ENCODE data around the gene HES1. TPM values are rescaled to one million over a fixed set of nuclear protein-coding genes. Genes with fewer than 3 reads are reported as not detected.

Gene HES1
- total RNA-seq, 6 donors from 2014 or later, result 12.6 to 43.4 (median 25.9) TPM

GRCh38 chr3:194181612-194182529 is 45.9 kb downstream of the HES1 start:
- no peaks in the 10 kb centered on the region for H3K27me3 ChIP-seq
- no peak overlapping the region for H3K4me3 ChIP-seq
- WGBS, 2 donors, result 80 to 81% methylated on average over 11 of the region's 11 CpGs
- TF ChIP-seq EP300 (IDR thresholded peaks at IDR 0.05) (no peak), POLR2AphosphoS5 (IDR thresholded peaks at IDR 0.05) (no peak), POLR2A (IDR thresholded peaks at IDR 0.05) (no peak)
- TF ChIP-seq, protein P1, sequence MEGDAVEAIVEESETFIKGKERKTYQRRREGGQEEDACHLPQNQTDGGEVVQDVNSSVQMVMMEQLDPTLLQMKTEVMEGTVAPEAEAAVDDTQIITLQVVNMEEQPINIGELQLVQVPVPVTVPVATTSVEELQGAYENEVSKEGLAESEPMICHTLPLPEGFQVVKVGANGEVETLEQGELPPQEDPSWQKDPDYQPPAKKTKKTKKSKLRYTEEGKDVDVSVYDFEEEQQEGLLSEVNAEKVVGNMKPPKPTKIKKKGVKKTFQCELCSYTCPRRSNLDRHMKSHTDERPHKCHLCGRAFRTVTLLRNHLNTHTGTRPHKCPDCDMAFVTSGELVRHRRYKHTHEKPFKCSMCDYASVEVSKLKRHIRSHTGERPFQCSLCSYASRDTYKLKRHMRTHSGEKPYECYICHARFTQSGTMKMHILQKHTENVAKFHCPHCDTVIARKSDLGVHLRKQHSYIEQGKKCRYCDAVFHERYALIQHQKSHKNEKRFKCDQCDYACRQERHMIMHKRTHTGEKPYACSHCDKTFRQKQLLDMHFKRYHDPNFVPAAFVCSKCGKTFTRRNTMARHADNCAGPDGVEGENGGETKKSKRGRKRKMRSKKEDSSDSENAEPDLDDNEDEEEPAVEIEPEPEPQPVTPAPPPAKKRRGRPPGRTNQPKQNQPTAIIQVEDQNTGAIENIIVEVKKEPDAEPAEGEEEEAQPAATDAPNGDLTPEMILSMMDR (IDR thresholded peaks at IDR 0.05), result no peak
- no peak for ATAC-seq (ENCODE audit: low FRiP score in 2 of 2)
- H3K4me1 ChIP-seq, result peaks cover 6 to 16% (median 13%) of the 10 kb centered on the region in 4 donors
- no peak overlapping the region for H3K27ac ChIP-seq
- no peaks in the 10 kb centered on the region for H3K9me3 ChIP-seq
- no peaks in the 10 kb centered on the region for H3K36me3 ChIP-seq
- DNase-seq, result no peak

- H3K4me1 ChIP-seq, result peaks cover 0 to 6% (median 3%) of the 10 kb centered on the region in 4 donors
- ATAC-seq (ENCODE audit: low FRiP score in 2 of 2), result no peak
- DNase-seq, result no peak
- H3K4me3 ChIP-seq, result no peak overlapping the region
- H3K9me3 ChIP-seq, result no peaks in the 10 kb centered on the region
- H3K27ac ChIP-seq, result no peak overlapping the region
- H3K27me3 ChIP-seq, result no peaks in the 10 kb centered on the region
- no peaks in the 10 kb centered on the region for H3K36me3 ChIP-seq
- whole genome bisulfite sequencing, 2 donors, result 94 to 96% methylated on average over 4 of the region's 4 CpGs
- no peak for TF ChIP-seq POLR2A (IDR thresholded peaks at IDR 0.05)
- TF ChIP-seq EP300 (IDR thresholded peaks at IDR 0.05), result no peak
- no peak for TF ChIP-seq POLR2AphosphoS5 (IDR thresholded peaks at IDR 0.05)
- TF ChIP-seq, protein P1 (IDR thresholded peaks at IDR 0.05), result no peak
Observed at GRCh38 chr3:194183271-194183670, 47.3 kb downstream of the HES1 start.

DNA sequence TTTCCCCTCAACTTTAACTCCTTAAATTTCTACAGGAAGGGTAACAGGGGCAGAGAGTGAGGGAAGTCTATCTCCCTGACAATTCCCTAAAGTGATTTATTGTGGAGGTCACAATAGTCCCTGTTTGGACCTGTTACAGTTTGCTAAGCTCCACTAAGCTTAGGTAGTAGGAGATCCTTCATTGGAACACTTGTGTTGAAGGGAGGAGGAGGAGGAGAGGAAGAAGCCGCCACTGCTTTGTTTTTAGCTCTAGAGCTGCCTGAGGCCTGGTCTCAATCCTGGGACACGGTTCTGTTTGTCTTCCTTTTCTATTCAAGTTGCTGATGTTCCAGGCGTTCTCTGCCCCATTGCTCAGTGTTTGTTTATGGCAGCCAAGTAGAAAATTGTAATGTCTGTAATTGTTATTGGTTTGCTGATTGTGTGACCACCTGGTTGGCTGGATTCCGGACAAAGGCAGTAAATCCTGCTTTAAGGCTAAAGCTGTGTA is 48.4 kb downstream of the HES1 start:
- DNase-seq (no peak), ATAC-seq (ENCODE audit: low FRiP score in 2 of 2) (no peak)
- H3K27ac ChIP-seq, result no peak overlapping the region
- no peaks in the 10 kb centered on the region for H3K36me3 ChIP-seq
- H3K27me3 ChIP-seq, result no peaks in the 10 kb centered on the region
- peaks cover 0 to 6% (median 0%) of the 10 kb centered on the region in 4 donors for H3K4me1 ChIP-seq
- no peaks in the 10 kb centered on the region for H3K9me3 ChIP-seq
- H3K4me3 ChIP-seq, result no peak overlapping the region
- 57 to 65% methylated on average over 4 of the region's 4 CpGs for WGBS, 2 donors
- TF ChIP-seq POLR2AphosphoS5 (IDR thresholded peaks at IDR 0.05), result no peak
- no peak for TF ChIP-seq EP300 (IDR thresholded peaks at IDR 0.05)
- no peak for TF ChIP-seq POLR2A (IDR thresholded peaks at IDR 0.05)

DNA sequence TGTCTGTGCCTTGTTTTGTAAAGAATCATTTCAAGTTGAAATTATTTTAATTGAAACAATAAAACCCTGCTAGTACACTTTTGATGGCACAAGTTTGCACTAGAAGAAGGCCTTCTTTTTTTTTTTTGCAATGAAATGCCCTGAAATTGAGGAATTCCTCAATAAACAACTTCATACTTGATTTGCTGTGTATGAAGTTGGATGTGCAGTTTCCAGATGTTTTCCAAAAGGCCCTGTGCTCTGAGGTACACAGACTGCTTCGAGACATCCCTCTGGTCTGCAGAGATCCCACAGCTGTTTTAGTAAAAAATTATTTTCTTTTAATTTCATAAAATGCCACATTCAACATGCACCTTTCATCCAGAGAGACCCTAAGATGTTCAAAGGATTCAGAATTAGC is 48.9 kb downstream of the HES1 start:
- Histone ChIP-seq H3K27me3 (no peaks in the 10 kb centered on the region), H3K36me3 (no peaks in the 10 kb centered on the region), H3K4me3 (no peak overlapping the region), H3K27ac (no peak overlapping the region), H3K9me3 (no peaks in the 10 kb centered on the region), H3K4me1 (peaks cover 0 to 10% (median 0%) of the 10 kb centered on the region in 4 donors)
- ATAC-seq (ENCODE audit: low FRiP score in 2 of 2) (no peak), DNase-seq (no peak)
- WGBS, 2 donors, result 81 to 85% methylated on average over 1 of the region's 1 CpG
- TF ChIP-seq, protein P1 (IDR thresholded peaks at IDR 0.05), result no peak
- TF ChIP-seq EP300 (IDR thresholded peaks at IDR 0.05), result no peak
- TF ChIP-seq POLR2A (IDR thresholded peaks at IDR 0.05), result no peak
- no peak for TF ChIP-seq POLR2AphosphoS5 (IDR thresholded peaks at IDR 0.05)

DNA sequence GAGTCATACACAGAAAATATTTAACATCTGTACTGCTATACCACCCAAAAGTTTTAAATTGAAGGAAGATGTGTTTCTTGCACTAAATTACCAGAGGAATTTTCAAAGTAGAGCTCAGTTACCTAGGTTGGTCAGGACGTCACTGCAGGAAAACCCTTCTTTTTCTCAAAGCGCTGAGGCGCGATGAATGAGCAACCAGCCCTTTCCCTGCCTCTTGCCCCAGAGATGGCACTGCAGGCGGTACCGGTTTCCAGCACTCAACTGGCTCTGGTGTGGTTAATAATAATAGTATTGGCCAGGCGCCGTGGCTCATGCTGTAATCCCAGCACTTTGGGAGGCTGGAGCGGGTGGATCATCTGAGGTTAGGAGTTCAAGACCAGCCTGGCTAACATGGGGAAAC is 49.3 kb downstream of the HES1 start:
- Histone ChIP-seq H3K27ac (no peak overlapping the region), H3K4me1 (peaks cover 0 to 10% (median 0%) of the 10 kb centered on the region in 4 donors), H3K4me3 (no peak overlapping the region), H3K9me3 (no peaks in the 10 kb centered on the region), H3K36me3 (no peaks in the 10 kb centered on the region), H3K27me3 (no peaks in the 10 kb centered on the region)
- 81 to 85% methylated on average over 9 of the region's 9 CpGs for WGBS, 2 donors
- no peak for DNase-seq
- TF ChIP-seq POLR2A (IDR thresholded peaks at IDR 0.05) (no peak), EP300 (IDR thresholded peaks at IDR 0.05) (no peak), POLR2AphosphoS5 (IDR thresholded peaks at IDR 0.05) (no peak)
- TF ChIP-seq, protein P1 (IDR thresholded peaks at IDR 0.05), result no peak
- no peak for ATAC-seq (ENCODE audit: low FRiP score in 2 of 2)
